HG02610 (cell line): Measurements from ENCODE around the gene PELI2.
A peak's percentile ranks its signal among the peaks of the same experiment; 100 is the strongest.

ENCODE experiments used
- ATAC-seq: cut with Tn5 transposase; IDR thresholded peaks from one replicate; pipeline ENCODE4 v1.9.1; 2021; ENCODE audit warnings: mild to moderate bottlenecking, moderate library complexity; ENCODE audit not compliant: unreplicated experiment

PELI2 gene

GRCh38 chr14:56117765-56118610 is at the start of gene PELI2:
Gene PELI2, plus strand, starts transcription at chr14:56118411. Its CDS starts 250 bp downstream, at chr14:56118661.
- ATAC-seq = peak; percentile 54

- no peak for ATAC-seq
Measured at GRCh38 chr14:56073799-56074198, 44.4 kb upstream of the PELI2 start.

GRCh38 chr14:56075301-56075700 is 42.9 kb upstream of the PELI2 start:
- ATAC-seq = no peak

- ATAC-seq = no peak
Measured at GRCh38 chr14:56081139-56081538, 37.1 kb upstream of the PELI2 start.

GRCh38 chr14:56082880-56083279 is 35.3 kb upstream of the PELI2 start:
- ATAC-seq = no peak

GRCh38 chr14:56085471-56085870 is 32.7 kb upstream of the PELI2 start:
- ATAC-seq = no peak

GRCh38 chr14:56087671-56088471 is 30.3 kb upstream of the PELI2 start:
- no peak for ATAC-seq

- no peak for ATAC-seq
Measured at GRCh38 chr14:56088941-56089340, 29.3 kb upstream of the PELI2 start.

- no peak for ATAC-seq
Measured at GRCh38 chr14:56092763-56093162, 25.4 kb upstream of the PELI2 start.

GRCh38 chr14:56094076-56094475 is 24.1 kb upstream of the PELI2 start:
- ATAC-seq = no peak

- no peak for ATAC-seq
Measured at GRCh38 chr14:56098021-56098420, 20.2 kb upstream of the PELI2 start.

GRCh38 chr14:56099081-56099797 is 19.0 kb upstream of the PELI2 start:
- no peak for ATAC-seq

- no peak for ATAC-seq
Measured at GRCh38 chr14:56100556-56100955, 17.7 kb upstream of the PELI2 start.

- ATAC-seq = no peak
Measured at GRCh38 chr14:56102941-56103340, 15.3 kb upstream of the PELI2 start.

GRCh38 chr14:56107615-56108014 is 10.6 kb upstream of the PELI2 start:
- ATAC-seq = no peak

GRCh38 chr14:56108057-56108456 is 10.2 kb upstream of the PELI2 start:
- ATAC-seq = no peak

- ATAC-seq = no peak
Measured at GRCh38 chr14:56112781-56113180, 5.4 kb upstream of the PELI2 start.

- no peak for ATAC-seq
Measured at GRCh38 chr14:56115334-56115870, 2.8 kb upstream of the PELI2 start.

- no peak for ATAC-seq
Measured at GRCh38 chr14:56115976-56116893, 2.0 kb upstream of the PELI2 start.

- ATAC-seq = peak; percentile 2
Measured at GRCh38 chr14:56118611-56119181, 485 bp downstream of the PELI2 start.
